Measurements from ENCODE around the gene CDK2.
"Not testable (repeated sequence)": the region's sequence is repeated elsewhere in the genome, so short reads cannot be mapped to it uniquely, and the experiment has no call there.

CDK2 gene

DNA sequence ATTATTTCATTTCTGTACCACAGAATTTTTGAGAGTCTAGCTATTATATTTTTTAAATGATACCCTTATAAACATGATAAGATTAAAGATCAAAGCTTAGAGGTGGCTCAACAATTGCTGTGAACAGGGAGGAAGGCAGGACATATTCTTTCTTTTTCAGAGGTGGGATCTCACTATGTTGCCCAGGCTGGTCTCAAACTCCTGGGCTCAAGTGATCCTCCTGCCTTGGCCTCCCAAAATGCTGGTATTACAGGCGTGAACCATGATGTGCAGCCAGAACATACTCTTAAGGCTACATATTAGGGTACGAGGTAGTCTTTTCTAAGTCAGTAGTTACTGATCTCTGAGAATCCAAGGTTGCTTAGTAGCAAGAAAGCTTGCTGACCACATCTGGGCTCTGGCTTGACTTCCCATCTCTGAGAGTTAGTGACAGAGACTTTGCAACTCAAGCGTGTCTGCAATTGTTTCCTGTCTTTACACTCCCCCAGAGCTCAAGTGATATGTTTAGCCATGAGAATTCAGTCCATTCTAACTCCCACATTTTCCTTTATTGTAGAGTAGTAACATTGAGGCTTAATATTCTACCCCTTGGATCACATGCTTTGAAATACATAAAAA is 15.8 kb downstream of the CDK2 start:
- DNase-seq: no peak

DNA sequence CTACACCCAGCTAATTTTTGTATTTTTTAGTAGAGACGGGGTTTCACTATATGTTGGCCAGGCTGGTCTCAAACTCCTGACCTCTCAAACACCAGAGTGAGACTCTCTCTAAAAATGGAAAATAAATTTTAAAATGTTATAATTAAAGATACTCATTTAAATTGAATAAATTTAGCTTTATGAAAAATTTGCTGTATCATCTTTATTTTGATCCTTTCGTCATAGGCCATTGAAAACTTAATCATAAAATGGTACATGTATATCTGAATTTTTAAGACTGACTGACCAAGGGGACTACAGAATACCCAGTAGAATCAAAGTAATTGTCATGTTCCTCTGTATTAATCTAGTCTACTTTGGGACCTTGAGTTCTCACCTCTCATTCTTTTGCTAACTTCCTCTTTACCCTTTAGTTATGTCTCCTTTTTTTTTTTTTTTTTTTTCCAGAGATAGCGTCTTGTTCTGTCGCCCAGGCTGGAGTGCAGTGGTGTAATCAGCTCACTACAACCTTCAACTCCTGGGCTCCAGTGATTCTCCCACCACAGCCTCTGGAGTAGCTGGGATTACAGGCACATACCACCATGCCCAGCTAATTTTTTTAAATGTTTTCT is 16.7 kb downstream of the CDK2 start:
- no peak for DNase-seq

DNA sequence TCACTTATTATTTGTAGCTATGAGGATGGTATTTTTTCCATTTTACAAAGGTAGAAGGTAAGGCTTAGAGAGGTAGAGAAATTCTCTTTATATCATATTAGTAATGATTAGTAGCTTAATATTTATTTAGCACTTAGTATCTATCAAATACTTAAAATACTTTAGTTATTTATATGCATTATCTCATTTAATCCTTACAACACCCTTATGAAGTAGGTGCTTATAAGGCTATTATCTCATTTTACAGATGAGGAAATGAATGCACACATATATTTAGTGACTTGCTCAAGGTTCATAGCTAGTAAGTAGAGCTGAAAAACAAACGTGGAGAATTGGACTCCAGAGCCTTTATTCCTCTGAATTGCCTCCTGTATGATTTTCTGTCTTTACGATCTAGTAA is 18.2 kb downstream of the CDK2 start:
- DNase-seq: no peak

DNA sequence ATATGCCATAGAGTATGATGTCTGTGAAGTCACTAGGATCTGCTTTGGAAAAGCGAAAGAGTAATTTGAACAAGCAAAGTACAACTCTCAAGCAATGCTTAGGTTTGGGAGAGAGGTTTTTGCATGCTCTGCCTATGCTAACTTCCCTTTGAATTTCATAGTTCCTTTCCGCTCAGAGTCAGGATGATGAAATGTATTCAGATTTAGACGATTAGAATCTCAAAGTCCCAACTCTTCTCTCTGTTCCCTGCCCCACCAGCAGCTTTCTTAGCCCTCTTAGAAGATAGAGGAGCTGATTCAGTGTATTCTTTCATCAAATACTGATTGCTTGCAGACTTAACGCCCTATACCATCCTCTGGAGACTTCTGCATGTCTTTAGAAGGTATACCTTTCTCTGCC is 18.7 kb downstream of the CDK2 start:
- no peak for DNase-seq

DNA sequence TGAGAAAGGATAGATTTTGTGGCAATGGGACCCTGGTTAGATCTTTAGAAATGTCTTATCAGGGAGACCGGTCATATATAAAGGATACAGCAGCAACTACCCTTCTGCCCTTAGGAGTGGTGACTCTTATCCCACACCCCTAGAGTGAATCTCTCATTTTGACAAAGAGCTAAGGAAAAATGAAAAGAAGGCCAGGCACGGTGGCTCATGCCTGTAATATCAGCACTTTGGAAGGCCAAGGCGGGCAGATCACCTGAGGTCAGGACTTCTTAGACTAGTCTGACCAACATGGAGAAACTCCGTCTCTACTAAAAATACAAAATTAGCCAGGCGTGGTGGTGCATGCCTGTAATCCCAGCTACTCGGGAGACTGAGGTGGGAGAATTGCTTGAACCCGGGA is 19.3 kb downstream of the CDK2 start:
- not testable (repeated sequence) for DNase-seq

DNA sequence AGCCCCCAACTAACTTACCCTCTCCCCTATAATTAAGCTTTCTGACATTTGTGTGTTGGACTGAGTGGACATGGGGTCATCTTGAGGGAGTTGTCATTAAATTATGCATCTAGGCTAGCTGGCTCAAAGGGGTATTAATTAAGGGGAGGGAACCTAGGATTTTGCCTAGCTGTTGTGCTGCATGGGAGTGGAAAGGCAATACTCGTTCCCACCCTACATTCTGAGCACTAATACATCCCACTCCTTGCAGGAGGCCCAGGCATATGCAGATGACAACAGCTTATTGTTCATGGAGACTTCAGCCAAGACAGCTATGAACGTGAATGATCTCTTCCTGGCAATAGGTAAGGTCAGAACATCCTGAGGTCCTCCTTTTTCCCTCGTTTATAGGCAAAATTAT is 24.5 kb downstream of the CDK2 start:
- DNase-seq: no peak

DNA sequence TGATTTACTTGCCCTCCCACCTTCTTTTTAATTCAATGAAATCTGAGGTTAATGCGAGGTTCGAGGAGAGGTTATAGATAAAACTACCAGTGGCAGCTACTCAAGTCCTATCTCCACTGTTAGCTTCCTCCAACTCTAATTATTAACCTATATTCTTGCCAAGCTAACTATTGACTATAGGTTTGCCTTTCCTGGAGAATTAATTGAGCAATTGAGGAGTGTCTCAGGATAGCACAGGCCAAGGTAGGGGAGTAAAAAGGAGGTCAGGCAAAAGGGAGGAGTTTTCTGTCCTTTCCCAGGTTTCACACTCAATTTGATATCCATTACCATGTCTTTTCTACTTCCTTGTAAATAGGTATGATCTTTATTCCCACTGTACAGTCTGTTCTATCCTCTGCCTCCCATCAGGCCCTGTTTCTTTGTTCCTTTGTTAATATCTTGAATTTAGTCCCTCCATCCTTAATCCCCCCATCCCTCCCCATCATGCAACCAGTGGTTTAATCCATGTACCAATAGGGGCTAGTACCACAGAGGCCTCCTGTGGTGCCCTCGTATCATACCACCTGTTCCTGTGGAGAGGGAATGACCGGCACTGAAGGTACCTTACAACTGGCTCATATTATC is 26.7 kb downstream of the CDK2 start:
- no peak for DNase-seq

DNA sequence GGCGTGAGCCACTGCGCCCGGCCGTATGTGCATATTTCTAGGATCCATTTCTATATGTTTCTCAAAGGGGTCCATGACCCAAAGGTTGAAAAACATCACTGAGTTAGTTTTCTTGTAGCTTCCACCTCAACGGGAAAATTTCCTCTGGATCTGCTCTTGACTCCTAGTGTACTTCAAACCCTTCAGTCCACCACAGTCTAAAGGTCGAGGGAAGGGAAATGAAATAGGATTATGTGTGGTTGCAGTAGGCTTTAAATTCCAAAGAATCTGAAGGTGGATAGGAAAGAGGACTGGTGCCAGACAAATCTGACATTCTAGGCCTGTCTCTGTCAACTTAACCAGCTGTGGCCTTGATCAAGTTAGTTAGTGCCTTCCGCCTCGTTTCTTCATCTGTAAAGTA is 28.7 kb downstream of the CDK2 start:
- no peak for DNase-seq

DNA sequence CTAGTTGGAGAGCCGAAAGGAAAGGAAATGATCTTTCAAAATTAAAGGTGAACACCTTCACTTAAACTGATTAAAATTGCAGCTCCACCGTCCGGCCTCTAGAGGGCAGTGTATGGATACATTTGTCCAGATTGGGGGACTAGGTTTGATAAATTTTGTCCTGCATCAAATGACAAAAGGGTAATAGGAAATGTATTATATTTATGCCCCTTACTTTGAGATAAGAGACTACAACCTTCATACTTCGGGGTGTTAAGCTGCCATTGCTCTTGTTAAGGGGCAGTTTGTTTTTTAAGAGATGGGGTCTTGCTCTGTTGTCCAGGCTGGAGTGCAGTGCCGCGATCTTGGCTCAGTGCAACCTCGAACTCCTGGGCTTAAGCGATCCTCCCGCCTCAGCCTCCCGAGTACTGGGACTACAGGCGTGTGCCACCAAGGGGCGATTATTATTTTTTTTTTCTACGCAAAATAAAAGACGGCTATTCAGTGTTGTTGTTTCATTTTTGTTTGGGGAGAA is 29.6 kb downstream of the CDK2 start:
- DNase-seq: peak; percentile 20

DNA sequence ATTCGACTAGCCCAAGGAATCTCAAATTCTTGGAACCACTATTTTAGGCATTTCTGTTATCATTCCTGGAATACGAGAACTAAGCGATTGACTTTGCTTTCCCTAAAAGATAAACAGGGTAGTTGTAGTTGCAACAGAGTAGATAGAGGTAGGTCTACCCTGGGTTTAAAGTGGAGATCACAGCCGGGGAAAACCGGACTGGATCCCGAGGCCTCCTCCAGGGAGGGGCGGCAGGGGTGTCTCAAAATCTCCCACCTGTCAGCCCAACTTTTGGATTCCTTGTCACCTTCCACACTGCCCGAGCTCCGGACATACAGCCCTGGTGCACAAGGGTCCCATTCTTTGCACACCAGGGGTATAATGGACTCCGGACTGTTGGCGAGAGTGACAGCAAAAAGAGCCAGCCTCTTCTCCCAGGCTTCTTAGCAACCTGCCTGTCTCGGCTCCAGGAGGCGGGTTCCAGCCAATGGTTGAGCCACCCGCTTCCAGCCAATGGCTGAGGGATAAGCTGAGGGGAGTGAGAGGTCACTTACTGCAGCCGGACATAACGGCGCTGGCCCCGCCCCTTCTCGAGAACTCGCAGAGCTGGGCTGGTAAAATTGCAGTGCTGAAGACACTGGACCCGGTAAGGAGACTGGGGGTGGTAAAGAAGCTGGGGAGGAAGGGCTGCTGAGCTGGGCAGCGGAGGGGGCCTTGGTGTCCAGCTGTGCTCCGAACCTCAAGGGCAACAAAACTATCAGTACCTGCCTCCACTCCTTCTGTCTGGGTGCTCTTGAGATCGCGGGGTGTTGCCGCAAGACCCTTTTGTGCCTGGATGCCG is 30.3 kb downstream of the CDK2 start, which contains the start of gene SUOX:
Gene SUOX (plus strand): TSS at position 562 of the 820 bp plus-strand sequence. CDS start 4,946 bp downstream, outside the sequence.
- DNase-seq: peak; percentile 92

DNA sequence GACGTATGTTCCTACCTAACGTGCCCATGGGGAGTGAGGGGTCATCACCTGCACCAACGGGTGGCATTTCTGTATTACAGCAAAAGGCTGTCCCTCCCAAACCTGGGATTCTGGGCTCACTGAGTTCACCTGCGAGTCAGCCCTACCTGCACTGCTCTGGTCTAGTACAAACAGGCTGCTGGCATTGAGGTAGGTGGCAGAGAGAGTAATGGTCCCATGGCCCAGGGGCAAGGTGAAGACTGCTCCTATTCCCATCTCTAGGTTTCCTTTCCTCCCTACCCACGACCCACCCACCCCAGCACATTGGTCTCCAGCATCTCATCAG is 30.9 kb downstream of the CDK2 start:
- no peak for DNase-seq

DNA sequence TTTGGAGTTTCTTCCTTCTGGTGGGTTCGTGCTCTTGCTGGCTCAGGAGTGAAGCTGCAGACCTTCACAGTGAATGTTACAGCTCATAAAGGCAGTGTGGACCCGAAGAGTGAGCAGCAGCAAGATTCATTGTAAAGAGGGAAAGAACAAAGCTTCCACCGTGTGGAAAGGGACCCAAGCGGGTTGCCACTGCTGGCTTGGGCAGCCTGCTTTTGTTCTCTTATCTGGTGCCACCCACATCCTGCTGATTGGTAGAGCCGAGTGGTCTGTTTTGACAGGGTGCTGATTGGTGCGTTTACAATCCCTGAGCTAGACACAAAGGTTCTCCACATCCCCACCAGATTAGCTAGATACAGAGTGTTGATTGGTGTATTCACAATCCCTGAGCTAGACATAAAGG is 32.9 kb downstream of the CDK2 start:
- not testable (repeated sequence) for DNase-seq

DNA sequence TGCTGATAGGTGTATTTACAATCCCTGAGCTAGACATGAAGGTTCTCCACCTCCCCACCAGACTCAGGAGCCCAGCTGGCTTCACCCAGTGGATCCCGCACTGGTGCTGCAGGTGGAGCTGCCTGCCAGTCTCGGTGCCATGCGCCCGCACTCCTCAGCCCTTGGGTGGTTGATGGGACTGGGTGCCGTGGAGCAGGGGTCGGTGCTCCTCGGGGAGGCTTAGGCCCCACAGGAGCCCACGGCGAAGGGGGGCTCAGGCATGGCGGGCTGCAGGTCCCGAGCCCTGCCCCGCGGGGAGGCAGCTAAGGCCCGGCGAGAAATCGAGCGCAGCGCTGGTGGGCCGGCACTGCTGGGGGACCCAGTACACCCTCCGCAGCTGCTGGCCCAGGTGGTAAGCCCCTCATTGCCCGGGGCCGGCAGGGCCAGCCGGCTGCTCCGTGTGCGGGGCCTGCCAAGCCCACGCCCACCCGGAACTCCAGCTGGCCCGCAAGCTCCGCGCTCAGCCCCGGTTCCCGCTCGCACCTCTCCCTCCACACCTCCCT is 33.4 kb downstream of the CDK2 start:
- not testable (repeated sequence) for DNase-seq

DNA sequence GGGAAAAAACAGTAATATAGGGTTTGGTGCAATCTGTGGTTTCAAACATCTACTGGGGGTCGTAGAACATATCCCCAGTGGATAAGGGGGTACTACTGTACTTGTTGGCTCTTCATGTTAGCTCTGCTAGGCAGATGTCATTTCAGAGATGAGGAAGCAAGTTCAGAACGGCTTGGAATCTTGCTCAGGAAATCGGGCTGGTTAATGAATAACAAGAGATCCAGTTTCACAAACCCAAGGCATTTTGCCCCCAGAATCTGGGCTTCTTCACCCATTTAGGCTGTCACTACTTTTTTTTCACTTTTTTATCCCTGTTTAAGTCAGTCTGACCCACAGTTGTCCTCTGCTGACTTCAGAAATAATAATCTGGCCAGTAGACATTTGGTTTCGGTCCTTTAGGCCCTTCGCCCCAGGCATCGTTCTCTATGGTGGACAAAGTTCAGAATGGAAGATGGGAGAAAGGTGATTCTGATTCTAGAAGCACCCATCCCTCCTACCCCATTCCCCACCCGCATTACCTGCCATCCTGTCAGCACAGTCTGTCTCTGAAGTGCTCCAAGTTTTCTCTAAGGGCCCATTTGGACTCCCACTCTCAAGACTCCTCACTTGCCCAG is 35.0 kb downstream of the CDK2 start:
- DNase-seq: no peak

DNA sequence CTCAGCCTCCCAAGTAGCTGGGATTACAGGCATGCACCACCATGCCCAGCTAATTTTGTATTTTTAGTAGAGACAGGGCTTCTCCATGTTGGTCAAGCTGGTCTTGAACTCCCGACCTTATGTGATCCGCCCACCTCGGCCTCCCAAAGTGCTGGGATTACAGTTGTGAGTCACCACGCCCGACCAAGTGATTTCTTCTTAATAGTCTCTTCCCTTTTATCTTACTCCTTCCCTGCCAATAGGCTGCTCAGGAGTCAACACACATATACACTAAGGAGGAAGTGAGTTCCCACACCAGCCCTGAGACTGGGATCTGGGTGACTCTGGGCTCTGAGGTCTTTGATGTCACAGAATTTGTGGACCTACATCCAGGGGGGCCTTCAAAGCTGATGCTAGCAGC is 36.7 kb downstream of the CDK2 start:
- not testable (repeated sequence) for DNase-seq

DNA sequence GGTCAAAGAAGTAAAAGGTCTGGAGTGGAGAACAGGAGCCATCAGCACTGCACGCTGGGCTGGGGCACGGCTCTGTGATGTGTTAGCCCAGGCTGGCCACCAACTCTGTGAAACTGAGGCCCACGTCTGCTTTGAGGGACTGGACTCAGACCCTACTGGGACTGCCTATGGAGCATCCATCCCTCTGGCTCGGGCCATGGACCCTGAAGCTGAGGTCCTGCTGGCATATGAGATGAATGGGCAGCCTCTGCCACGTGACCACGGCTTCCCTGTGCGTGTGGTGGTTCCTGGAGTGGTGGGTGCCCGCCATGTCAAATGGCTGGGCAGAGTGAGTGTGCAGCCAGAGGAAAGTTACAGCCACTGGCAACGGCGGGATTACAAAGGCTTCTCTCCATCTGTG is 37.6 kb downstream of the CDK2 start:
- DNase-seq: no peak

DNA sequence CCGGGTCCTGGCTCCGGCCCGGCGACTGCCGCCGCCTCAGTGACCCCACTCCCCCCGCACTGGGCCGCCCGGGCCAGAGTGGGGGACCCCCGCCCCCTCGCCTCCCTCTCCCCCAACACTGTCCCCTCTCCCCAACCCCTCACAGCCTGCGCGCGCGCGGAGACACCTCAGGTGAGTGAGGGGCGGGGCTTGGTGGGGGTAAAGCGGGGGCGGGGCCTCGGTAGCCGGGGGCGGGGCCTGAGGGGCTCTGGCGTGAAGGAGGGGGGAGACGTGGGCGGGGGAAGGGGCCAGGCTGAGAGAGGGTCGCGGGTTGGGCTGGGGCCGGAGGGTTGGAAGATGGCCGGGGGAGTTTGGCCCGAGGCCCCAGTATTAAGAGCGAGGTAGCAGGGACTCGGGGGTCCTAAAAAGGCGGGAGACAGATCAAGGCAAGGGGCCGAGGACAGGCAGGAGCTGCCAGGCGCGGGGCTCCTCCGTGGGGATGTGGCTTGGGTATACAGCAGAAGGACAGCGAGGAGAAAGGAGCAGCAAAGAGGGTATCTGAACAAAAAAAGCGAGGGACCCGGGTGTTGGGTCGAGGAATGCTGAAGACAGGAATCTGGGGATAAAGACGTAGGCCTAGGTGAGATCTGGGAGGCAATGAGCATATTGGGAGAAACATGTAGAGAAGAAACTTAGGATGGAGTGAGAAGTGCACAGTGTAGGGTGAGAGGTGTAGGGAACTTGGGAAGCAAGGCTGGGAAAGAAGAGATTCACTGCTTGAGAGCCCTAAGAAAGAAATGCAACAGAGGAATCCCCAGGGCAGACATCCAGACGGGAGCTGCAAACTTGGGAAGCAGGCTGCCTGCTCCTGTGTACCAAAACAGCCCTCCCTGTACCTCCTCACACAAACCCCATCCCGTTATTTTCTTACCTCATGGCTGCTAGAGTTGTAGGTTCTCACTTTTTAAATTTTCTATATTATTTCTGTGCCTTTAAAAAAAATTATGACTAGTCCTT is 41.2 kb downstream of the CDK2 start:
- no peak for DNase-seq

DNA sequence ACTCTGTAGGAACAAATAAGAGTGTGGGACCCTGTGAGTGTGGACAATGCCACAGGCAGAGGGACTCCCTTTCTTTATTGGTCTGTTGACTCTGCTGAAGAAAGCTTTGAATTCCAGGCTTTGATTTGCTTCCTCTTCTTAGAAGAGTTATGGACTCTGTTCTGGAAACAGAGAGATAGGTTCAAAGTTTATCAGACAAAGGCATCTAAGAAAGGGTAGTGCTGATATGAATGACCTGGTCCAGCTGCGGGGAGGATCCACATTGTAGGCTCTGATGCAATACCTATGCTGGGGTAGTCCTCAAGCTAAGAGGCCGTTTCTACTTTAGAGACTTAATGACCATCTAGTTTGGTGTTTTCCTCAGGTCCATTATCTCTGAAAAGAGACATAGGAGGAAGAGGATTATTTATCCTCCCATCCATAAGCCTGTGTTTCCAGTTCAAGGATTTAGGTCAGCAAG is 43.5 kb downstream of the CDK2 start:
- no peak for DNase-seq

DNA sequence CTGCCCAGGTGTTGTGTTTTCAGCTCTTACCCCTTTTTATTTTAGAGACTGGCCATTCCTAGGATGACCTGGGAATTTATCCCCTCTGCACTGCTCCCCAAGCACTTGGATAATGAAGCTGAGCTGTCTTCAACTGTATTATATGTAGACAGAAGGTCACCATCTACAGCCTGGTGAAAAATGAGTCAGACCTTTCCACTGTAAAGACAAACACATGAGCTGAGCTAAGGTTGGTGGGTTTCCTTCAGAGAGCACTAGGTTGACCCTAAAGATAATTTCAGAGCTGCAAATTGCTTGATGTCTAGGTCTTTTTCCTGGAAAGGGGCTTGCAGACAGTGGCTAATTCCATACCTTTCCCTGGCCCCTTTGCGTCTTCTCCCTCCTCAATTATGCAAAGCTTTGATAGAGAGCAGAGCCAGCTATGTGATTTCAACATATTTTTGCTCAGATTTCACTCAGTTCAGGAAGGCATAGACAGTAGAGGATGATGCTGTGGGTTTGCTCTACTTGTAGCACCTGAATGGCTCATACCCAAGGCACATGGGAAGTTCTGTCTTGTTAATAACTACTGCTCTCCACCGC is 45.0 kb downstream of the CDK2 start:
- no peak for DNase-seq

DNA sequence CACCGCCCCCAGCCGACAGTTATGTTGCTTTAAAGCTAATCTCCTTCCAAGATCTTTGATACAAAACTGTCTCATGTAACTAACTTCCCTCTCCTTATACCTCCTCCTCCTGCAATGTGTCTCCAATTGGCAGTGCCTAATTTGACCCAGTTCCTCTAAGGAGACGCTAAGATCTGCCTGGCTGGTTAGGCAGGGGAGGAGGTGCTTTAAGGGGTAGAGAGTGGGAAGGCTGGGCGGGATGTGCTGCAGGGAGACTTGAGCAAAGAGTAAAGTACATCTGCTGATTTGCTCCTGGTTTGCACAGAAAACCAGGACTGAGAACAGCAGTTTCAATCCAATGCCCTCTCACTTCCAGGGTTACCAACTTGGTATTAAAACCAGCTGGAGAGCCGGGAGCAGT is 46.9 kb downstream of the CDK2 start:
- no peak for DNase-seq

DNA sequence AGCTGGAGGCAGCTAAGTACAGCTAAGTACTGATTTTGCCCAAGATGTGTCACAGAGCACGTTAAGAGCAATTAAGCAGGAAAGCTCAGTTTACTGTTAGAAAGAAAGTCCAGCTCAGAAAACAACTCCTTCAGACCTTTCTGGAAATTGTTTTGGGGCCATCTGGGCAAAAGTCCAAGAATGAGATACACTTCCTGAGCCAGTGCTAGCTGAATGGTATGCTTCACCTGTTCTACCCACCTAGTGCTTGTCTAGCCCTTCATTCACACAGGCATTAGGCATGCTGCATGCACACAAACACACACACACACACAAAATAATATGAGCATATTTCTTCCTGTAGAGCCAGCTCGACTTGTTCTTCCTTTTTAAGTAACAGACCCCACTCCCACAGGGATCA is 47.6 kb downstream of the CDK2 start:
- no peak for DNase-seq
